Measurements from ENCODE around the gene PLEK. TPM values are rescaled to one million over a fixed set of nuclear protein-coding genes. Genes with fewer than 3 reads are reported as not detected.

The PLEK gene
- total and polyA plus RNA-seq, 2 donors (not counting 1 experiment from before 2014, with no cell fraction given) = 39.9 to 78.3 TPM

DNA sequence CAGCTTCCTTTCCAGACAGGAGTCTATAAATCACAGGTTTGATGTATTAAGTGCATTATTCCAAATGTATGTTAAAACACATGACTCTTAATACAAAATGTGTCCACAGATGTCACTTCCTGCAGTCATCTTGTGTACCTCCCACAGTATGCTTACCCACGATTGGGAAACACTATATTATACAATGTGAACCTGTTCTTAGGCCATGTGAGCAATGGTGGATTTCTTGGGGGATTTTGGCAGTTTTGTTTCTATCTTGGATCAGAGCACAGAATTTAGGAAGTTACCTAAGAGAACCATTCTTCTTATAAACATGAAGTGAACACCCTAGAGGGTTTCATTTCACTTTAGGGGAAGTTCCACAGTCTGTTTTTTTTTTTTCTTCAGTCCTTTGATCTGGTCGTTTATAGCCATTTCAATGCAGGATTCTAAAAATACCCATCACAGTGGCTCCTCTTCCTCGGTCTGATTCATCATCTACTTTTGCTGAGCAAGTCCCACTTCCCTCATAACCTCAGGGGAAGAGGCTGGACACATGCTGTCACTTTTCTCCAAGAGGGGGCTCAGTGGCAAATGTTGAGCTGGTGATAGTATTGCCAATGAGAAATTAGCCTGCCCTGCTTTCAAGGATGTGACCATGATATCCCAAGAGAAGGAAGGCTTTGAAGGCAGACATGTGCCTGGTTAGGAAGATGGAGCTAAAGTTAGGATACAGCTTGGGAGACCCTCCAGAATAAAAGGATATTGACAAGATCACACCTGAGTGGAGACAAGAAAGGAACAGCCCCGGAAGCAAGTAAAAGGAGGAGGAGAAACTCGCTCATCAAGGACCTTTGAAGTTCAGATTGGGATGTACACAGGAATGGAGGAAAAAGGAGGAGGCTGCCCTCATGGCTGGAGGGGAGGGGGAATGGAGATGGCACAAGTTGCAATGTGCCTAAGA, 22.6 kb downstream of the PLEK start:
- CTCF ChIA-PET = interaction anchor here (0.7 to 4.2 kb wide), 10 partner anchors 9 to 54 kb away, joined by 3 to 22 read pairs (median 5); partner anchors contain the start of gene PLEK
- H2AFZ ChIP-seq (ENCODE audit: insufficient read depth, low read depth, low read length, poor library complexity, severe bottlenecking) = no peak overlapping the region

More for the DNA sequence above, 22.6 kb downstream of the PLEK start:
- DNase-seq = peak; percentile 90
- H3K4me3 ChIP-seq (ENCODE audit: control extremely low read depth in 1 of 5, extremely low read depth in 1 of 5, insufficient read depth in 1 of 5, low read depth in 2 of 5, low read length in 4 of 5) = peak overlapping the region in 2 of 5 experiments; percentile 10 to 15
- H3K27me3 Mint-ChIP-seq = no peaks in the 10 kb centered on the region
- H3K79me2 ChIP-seq (ENCODE audit: control insufficient read depth, insufficient read depth, low read length) = peaks cover 53% of the 10 kb centered on the region
- H3K9me3 Mint-ChIP-seq (ENCODE audit: insufficient read depth) = no peaks in the 10 kb centered on the region
- H3K27ac ChIP-seq (ENCODE audit: low read length in 2 of 2) = peak overlapping the region; percentile 95 to 98
- TF ChIP-seq EZH2 (IDR thresholded peaks at IDR 0.05; ENCODE audit: borderline replicate concordance, insufficient read depth, low read depth, low read length, poor library complexity, severe bottlenecking) = no peak
- TF ChIP-seq, protein P1, sequence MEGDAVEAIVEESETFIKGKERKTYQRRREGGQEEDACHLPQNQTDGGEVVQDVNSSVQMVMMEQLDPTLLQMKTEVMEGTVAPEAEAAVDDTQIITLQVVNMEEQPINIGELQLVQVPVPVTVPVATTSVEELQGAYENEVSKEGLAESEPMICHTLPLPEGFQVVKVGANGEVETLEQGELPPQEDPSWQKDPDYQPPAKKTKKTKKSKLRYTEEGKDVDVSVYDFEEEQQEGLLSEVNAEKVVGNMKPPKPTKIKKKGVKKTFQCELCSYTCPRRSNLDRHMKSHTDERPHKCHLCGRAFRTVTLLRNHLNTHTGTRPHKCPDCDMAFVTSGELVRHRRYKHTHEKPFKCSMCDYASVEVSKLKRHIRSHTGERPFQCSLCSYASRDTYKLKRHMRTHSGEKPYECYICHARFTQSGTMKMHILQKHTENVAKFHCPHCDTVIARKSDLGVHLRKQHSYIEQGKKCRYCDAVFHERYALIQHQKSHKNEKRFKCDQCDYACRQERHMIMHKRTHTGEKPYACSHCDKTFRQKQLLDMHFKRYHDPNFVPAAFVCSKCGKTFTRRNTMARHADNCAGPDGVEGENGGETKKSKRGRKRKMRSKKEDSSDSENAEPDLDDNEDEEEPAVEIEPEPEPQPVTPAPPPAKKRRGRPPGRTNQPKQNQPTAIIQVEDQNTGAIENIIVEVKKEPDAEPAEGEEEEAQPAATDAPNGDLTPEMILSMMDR (IDR thresholded peaks at IDR 0.05) = no peak
- H3K27ac Mint-ChIP-seq = peak overlapping the region; percentile 89
- H3K4me1 Mint-ChIP-seq = peaks cover 91% of the 10 kb centered on the region
- peak overlapping the region; percentile 33 for H3K9ac ChIP-seq (ENCODE audit: low read length)
- ATAC-seq (ENCODE audit: low read depth) = peak; percentile 69
- intact Hi-C loops (cut with micrococcal nuclease) = loop anchor here (1.0 kb wide), 4 partner anchors 24 to 54 kb away; no protein-coding TSS in a partner anchor
- H3K4me3 Mint-ChIP-seq = peak overlapping the region; percentile 75
- H3K9me3 ChIP-seq (ENCODE audit: control extremely low read depth in 1 of 3, control insufficient read depth in 2 of 3, insufficient read depth in 1 of 3, low read length in 2 of 3) = no peaks in the 10 kb centered on the region
- H3K4me1 ChIP-seq (ENCODE audit: control insufficient read depth in 2 of 2, insufficient read depth in 2 of 2, low read length in 2 of 2) = peaks cover 96 to 99% of the 10 kb centered on the region in 2 donors
- POLR2A ChIA-PET = interaction anchor here (0.6 to 1.4 kb wide), 9 partner anchors 14 to 437 kb away, joined by 3 to 9 read pairs (median 5); partner anchors contain the start of gene PLEK
- peak overlapping the region; percentile 59 for H3K4me2 ChIP-seq (replicated peaks; ENCODE audit: low read depth, low read length, poor library complexity, severe bottlenecking)
- H3K27me3 ChIP-seq (replicated peaks in 1 of 4; ENCODE audit: control extremely low read depth in 1 of 4, control insufficient read depth in 3 of 4, insufficient read depth in 4 of 4, low read length in 3 of 4) = no peaks in the 10 kb centered on the region
- peaks cover 2 to 83% of the 10 kb centered on the region in 2 experiments for H3K36me3 ChIP-seq (replicated peaks in 1 of 2; ENCODE audit: control extremely low read depth in 1 of 2, control insufficient read depth in 1 of 2, extremely low read depth in 1 of 2, insufficient read depth in 2 of 2, low read length in 1 of 2)
- 52% methylated on average over 3 of the region's 5 CpGs for WGBS (ENCODE audit: insufficient coverage)
- no peaks in the 10 kb centered on the region for H4K20me1 ChIP-seq (ENCODE audit: control insufficient read depth, insufficient read depth, low read length, poor library complexity, severe bottlenecking)
